ENCODE data around the gene DISC1. TPM values are rescaled to one million over a fixed set of nuclear protein-coding genes. Genes with fewer than 3 reads are reported as not detected.
A peak's percentile ranks its signal among the peaks of the same experiment; 100 is the strongest.

DISC1 gene
- total RNA-seq, 2 experiments from 2014 or later, result 19.8 to 20.0 TPM

DNA sequence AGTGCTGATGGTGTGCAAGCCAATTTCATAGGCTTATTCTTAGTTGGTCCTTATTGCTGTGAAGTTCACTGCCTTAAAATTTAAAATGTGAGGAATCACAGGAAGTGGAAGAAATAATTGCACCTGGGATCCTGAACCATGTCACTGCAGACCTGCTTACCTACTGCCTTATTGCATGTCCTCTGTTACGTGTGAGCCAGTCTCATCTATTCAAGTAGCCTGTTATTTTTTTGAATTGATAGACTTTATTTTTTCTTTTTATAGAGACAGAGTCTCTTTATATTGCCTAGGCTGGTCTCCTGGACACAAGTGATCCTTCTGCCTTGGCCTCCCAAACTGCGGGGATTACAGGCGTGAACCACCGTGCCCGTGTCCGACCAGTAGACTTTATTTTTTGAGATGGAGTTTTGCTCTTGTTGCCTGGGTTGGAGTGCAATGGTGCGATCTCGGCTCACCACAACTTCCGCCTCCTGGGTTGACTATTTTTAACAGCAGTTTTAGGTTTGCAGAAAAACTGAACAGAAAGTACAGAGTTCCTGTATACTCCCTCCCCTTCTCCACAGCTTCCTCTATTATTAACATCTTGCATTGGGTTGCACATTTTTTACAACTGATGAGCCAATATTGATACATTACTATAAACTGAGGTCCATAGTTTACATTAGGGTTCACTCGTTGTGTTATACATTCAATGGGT lies 14.0 kb upstream of the DISC1 start:
- Mint-ChIP-seq H3K36me3 (ENCODE audit: low read depth) (no peaks in the 10 kb centered on the region), H3K9me3 (peaks cover 10% of the 10 kb centered on the region), H3K27me3 (no peaks in the 10 kb centered on the region), H3K27ac (peak overlapping the region; percentile 81), H3K4me1 (ENCODE audit: low read depth) (peaks cover 61% of the 10 kb centered on the region), H3K4me3 (peak overlapping the region; percentile 72)
- H3K4me1 ChIP-seq (ENCODE audit: insufficient read depth, low read length), result peaks cover 43% of the 10 kb centered on the region
- H3K9me3 ChIP-seq (ENCODE audit: control insufficient read depth in 1 of 2, insufficient read depth in 1 of 2, low read length in 2 of 2), result no peaks in the 10 kb centered on the region
- H3K27ac ChIP-seq (ENCODE audit: low read depth in 1 of 2, low read length in 2 of 2), result peak overlapping the region; percentile 39 to 80
- TF ChIP-seq, protein P1, sequence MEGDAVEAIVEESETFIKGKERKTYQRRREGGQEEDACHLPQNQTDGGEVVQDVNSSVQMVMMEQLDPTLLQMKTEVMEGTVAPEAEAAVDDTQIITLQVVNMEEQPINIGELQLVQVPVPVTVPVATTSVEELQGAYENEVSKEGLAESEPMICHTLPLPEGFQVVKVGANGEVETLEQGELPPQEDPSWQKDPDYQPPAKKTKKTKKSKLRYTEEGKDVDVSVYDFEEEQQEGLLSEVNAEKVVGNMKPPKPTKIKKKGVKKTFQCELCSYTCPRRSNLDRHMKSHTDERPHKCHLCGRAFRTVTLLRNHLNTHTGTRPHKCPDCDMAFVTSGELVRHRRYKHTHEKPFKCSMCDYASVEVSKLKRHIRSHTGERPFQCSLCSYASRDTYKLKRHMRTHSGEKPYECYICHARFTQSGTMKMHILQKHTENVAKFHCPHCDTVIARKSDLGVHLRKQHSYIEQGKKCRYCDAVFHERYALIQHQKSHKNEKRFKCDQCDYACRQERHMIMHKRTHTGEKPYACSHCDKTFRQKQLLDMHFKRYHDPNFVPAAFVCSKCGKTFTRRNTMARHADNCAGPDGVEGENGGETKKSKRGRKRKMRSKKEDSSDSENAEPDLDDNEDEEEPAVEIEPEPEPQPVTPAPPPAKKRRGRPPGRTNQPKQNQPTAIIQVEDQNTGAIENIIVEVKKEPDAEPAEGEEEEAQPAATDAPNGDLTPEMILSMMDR (IDR thresholded peaks at IDR 0.05), result no peak
- H3K4me3 ChIP-seq (ENCODE audit: low read length), result peak overlapping the region; percentile 35
- ChIA-PET CTCF (interaction anchor here (1.4 kb wide), 1 partner anchor 367 kb away, joined by 3 read pairs; no protein-coding TSS in a partner anchor), POLR2A (interaction anchor here (0.7 to 2.1 kb wide), 12 partner anchors 9 to 275 kb away, joined by 3 to 21 read pairs (median 4); partner anchors contain the start of genes DISC1, EGLN1, EXOC8 and SPRTN)
- DNase-seq, result peak in 12 of 14 experiments; percentile 31 to 87 (median 50)
- intact Hi-C loops (cut with DNase I, micrococcal nuclease), result no loop called here
- no peaks in the 10 kb centered on the region for H3K36me3 ChIP-seq (ENCODE audit: insufficient read depth, low read length)
- no peaks in the 10 kb centered on the region for H3K27me3 ChIP-seq (ENCODE audit: control insufficient read depth in 1 of 2, insufficient read depth in 2 of 2, low read length in 2 of 2)
- ATAC-seq (ENCODE audit: poor library complexity), result peak; percentile 97

DNA sequence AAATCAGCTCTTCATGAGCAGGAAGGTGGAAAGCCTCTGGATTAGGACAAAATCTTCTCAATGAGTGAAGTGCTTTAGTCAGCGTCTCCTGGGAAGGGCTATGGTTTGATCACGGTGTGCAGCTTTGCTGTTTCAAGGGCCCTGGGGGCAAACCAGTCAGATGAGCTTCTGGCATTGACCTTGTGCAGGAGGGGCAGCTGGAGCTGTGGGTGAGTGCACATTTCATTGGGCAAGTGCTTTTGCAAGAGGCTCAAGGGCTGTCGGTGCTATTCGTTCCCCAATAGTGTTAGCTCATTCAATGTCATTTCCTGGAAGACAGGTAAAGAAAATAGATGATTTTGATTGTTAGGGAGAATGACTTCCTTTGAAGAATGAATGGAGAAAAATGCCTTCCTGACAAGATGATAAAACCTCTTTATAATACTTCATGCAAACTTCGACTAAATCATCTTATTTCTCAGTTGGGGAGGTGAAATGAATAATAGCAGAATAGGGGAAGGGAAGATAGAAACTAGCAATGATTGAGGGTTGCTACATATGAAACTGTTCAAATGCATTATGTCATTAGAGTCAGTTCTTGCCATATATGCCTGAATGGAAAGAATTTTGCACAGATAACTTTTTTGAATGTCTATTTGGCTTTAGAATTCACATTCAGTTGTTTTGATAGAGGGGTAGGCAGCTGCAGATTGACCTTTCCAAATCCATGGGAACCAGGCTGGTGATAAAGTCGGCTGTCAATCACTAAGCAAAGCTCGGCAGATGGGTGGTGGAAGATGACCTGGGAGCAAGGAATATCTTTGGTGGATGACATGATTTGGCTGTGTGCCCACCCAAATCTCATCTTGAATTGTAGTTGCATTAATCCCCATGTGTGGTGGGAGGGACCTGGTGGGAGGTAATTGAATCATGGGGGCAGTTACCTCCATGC lies 12.9 kb upstream of the DISC1 start:
- H3K36me3 ChIP-seq (ENCODE audit: insufficient read depth, low read length), result no peaks in the 10 kb centered on the region
- no peak overlapping the region for H3K4me3 ChIP-seq (ENCODE audit: low read length)
- ChIA-PET POLR2A (interaction anchor here (0.7 to 2.1 kb wide), 8 partner anchors 9 to 276 kb away, joined by 3 to 21 read pairs (median 4); partner anchors contain the start of genes DISC1, EGLN1, EXOC8 and SPRTN), CTCF (interaction anchor here (1.4 kb wide), 1 partner anchor 369 kb away, joined by 3 read pairs; no protein-coding TSS in a partner anchor)
- DNase-seq (no peak), ATAC-seq (ENCODE audit: poor library complexity) (no peak)
- H3K27me3 Mint-ChIP-seq, result no peaks in the 10 kb centered on the region
- H3K27me3 ChIP-seq (ENCODE audit: control insufficient read depth in 1 of 2, insufficient read depth in 2 of 2, low read length in 2 of 2), result no peaks in the 10 kb centered on the region
- H3K4me1 ChIP-seq (ENCODE audit: insufficient read depth, low read length), result peaks cover 43% of the 10 kb centered on the region
- peak overlapping the region; percentile 81 for H3K27ac Mint-ChIP-seq
- H3K27ac ChIP-seq (ENCODE audit: low read depth in 1 of 2, low read length in 2 of 2), result peak overlapping the region; percentile 35 to 42
- intact Hi-C loops (cut with DNase I, micrococcal nuclease), result no loop called here
- no peaks in the 10 kb centered on the region for H3K36me3 Mint-ChIP-seq (ENCODE audit: low read depth)
- peaks cover 10% of the 10 kb centered on the region for H3K9me3 Mint-ChIP-seq
- H3K9me3 ChIP-seq (ENCODE audit: control insufficient read depth in 1 of 2, insufficient read depth in 1 of 2, low read length in 2 of 2), result no peaks in the 10 kb centered on the region
- H3K4me1 Mint-ChIP-seq (ENCODE audit: low read depth), result peaks cover 61% of the 10 kb centered on the region
- TF ChIP-seq, protein P1 (IDR thresholded peaks at IDR 0.05), result no peak
- H3K4me3 Mint-ChIP-seq, result peak overlapping the region; percentile 72

DNA sequence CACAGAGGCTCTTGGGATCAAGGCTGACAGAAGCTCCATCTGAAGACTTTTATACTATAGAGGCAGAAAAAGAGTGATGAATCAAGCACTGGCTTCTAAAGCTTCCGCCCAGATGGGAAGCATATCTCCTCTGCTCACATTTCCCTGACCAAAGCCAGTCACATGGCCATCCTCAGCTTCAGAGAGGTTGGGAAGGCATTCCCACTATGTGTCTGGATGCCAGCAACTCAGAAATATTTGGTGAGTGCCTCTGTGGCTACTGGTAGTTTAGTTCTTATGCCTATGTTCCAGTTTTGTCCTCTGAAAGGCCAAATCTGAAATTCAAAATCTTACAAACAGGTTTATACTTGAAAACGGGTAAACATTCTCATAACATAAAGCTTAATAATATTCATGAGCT lies 9.9 kb upstream of the DISC1 start:
- ATAC-seq (ENCODE audit: poor library complexity), result no peak
- H3K27ac ChIP-seq (ENCODE audit: low read depth in 1 of 2, low read length in 2 of 2), result no peak overlapping the region
- Mint-ChIP-seq H3K9me3 (peaks cover 10% of the 10 kb centered on the region), H3K27me3 (no peaks in the 10 kb centered on the region), H3K36me3 (ENCODE audit: low read depth) (no peaks in the 10 kb centered on the region), H3K27ac (no peak overlapping the region), H3K4me1 (ENCODE audit: low read depth) (peaks cover 46% of the 10 kb centered on the region), H3K4me3 (no peak overlapping the region)
- H3K9me3 ChIP-seq (ENCODE audit: control insufficient read depth in 1 of 2, insufficient read depth in 1 of 2, low read length in 2 of 2), result no peaks in the 10 kb centered on the region
- no peak for DNase-seq
- TF ChIP-seq, protein P1 (IDR thresholded peaks at IDR 0.05), result no peak
- POLR2A ChIA-PET, result interaction anchor here (1.0 kb wide), 1 partner anchor 89 kb away, joined by 3 read pairs; no protein-coding TSS in a partner anchor
- H3K4me3 ChIP-seq (ENCODE audit: low read length), result no peak overlapping the region
- intact Hi-C loops (cut with DNase I, micrococcal nuclease), result no loop called here
- no peaks in the 10 kb centered on the region for H3K36me3 ChIP-seq (ENCODE audit: insufficient read depth, low read length)
- H3K4me1 ChIP-seq (ENCODE audit: insufficient read depth, low read length), result peaks cover 34% of the 10 kb centered on the region
- CTCF ChIA-PET, result no interaction called here
- peaks cover 0 to 6% of the 10 kb centered on the region in 2 experiments for H3K27me3 ChIP-seq (ENCODE audit: control insufficient read depth in 1 of 2, insufficient read depth in 2 of 2, low read length in 2 of 2)

Measured in CD4-positive, alpha-beta T cell (primary cell).